CD4-positive, CD25-positive, alpha-beta regulatory T cell (primary cell): ENCODE data around the gene TANC1. TPM values are rescaled to one million over a fixed set of nuclear protein-coding genes. Genes with fewer than 3 reads are reported as not detected.
"Not testable (repeated sequence)": the region's sequence is repeated elsewhere in the genome, so short reads cannot be mapped to it uniquely, and the experiment has no call there.

Experiments used
- ATAC-seq, 2 donors: fragments of 150-1000 bp; cut with Tn5 transposase; one replicate each; pipeline ENCODE4 v1.10.0; 2021; ENCODE audit warnings: low read depth in 2 of 2, moderate number of reproducible peaks in 2 of 2, moderate library complexity in 1 of 2
- DNase-seq, 3 donors: peaks; one replicate each; pipeline versions ENCODE4 v3.0.0 to v3.0.0-alpha.2; 2012 to 2022; ENCODE audit warnings: mixed read lengths in 1 of 3
- H3K27ac ChIP-seq: one replicate; pipeline ENCODE4 v1.7.0; 2013; ENCODE audit warnings: mild to moderate bottlenecking, low read length; ENCODE audit not compliant: insufficient read depth, poor library complexity, severe bottlenecking
- H3K27me3 ChIP-seq: one replicate; pipeline ENCODE4 v1.7.0; 2013; ENCODE audit warnings: low read length; ENCODE audit not compliant: control insufficient read depth, insufficient read depth
- H3K36me3 ChIP-seq: one replicate; pipeline ENCODE4 v1.7.0; 2013; ENCODE audit warnings: mild to moderate bottlenecking, low read length, moderate library complexity; ENCODE audit not compliant: control insufficient read depth, insufficient read depth
- H3K4me1 ChIP-seq: 2 replicates; pipeline ENCODE4 v1.7.0; 2013; ENCODE audit warnings: mild to moderate bottlenecking, low read length; ENCODE audit not compliant: insufficient read depth, control insufficient read depth, poor library complexity, severe bottlenecking
- H3K4me3 ChIP-seq: one replicate; pipeline ENCODE4 v1.7.0; 2013; ENCODE audit warnings: low read depth, mild to moderate bottlenecking, low read length, moderate library complexity
- H3K9me3 ChIP-seq, 2 experiments: 1 replicate in 1 of 2; 2 replicates in 1 of 2; pipeline ENCODE4 v1.7.0; 2013; ENCODE audit warnings: low read length in 2 of 2, mild to moderate bottlenecking in 1 of 2, moderate library complexity in 1 of 2; ENCODE audit not compliant: control insufficient read depth in 2 of 2
- H3K27ac Mint-ChIP-seq, 3 donors: one replicate each; pipeline ENCODE4 v1.8.0; 2020 to 2022; ENCODE audit warnings: mild to moderate bottlenecking in 3 of 3, mixed read lengths in 3 of 3, moderate library complexity in 2 of 3
- H3K27me3 Mint-ChIP-seq: one replicate; pipeline ENCODE4 v1.8.0; 2022; ENCODE audit warnings: mild to moderate bottlenecking, mixed read lengths
- H3K36me3 Mint-ChIP-seq: one replicate; pipeline ENCODE4 v1.8.0; 2020; ENCODE audit warnings: mixed read lengths
- H3K4me1 Mint-ChIP-seq, 4 donors: one replicate each; pipeline ENCODE4 v1.8.0; 2020 to 2022; ENCODE audit warnings: mixed read lengths in 4 of 4, mild to moderate bottlenecking in 1 of 4
- H3K4me3 Mint-ChIP-seq, 4 donors: one replicate each; pipeline ENCODE4 v1.8.0; 2020 to 2022; ENCODE audit warnings: mild to moderate bottlenecking in 4 of 4, mixed read lengths in 4 of 4, moderate library complexity in 3 of 4
- H3K9me3 Mint-ChIP-seq, 7 donors: one replicate each; pipeline ENCODE4 v1.8.0; 2020 to 2022; ENCODE audit warnings: mixed read lengths in 7 of 7, mild to moderate bottlenecking in 3 of 7, moderate library complexity in 2 of 7
- polyA plus RNA-seq, 4 donors: library from polyadenylated mRNA; unstranded; fragments of 300-500 nt; fragmentation: Illumina TruSeq; gene quantifications; one replicate each; pipeline ENCODE4 v1.2.3, GENCODE V29; 2021
- total RNA-seq: library from RNA; stranded (reverse); gene quantifications from one replicate; pipeline ENCODE4 v1.2.3, GENCODE V29; 2022

Gene TANC1
- total and polyA plus RNA-seq, 5 donors from 2014 or later, result 0.06 to 0.07 TPM; not detected in 3

DNA sequence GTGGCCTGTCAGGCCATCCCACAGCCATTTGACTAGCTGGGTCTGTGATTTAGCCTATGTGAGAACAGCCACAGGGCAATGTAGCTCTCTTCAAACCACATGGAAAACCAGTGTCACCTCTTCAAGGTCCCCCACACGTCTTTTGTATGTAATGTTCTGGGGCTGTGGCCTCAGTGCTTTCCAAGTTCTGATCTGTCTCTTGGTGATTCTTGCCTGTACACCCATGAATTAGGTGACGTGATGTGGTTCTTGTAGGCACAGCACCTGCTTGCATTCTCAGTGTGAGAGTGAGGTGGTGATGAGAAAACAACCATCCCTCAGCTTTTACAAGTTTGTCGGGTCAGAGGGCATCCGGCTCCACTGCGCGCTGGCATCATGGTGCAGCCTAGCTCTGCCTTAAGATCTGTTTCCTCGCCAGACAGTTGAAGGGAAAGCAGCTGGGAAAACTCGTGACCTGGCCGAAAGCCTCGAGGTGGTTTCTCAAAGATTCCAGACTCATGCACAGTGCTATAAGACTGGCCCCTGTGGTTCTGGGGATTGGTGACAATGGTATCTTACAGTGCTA, 125.8 kb downstream of the TANC1 start:
- no peak overlapping the region for H3K27ac ChIP-seq
- Mint-ChIP-seq H3K9me3 (peaks cover 0 to 14% (median 5%) of the 10 kb centered on the region in 7 donors), H3K4me3 (no peak overlapping the region), H3K4me1 (peaks cover 0 to 38% (median 17%) of the 10 kb centered on the region in 4 donors), H3K36me3 (no peaks in the 10 kb centered on the region), H3K27me3 (peaks cover 4% of the 10 kb centered on the region), H3K27ac (peak overlapping the region in 1 of 3 donors; percentile 64)
- no peaks in the 10 kb centered on the region for H3K36me3 ChIP-seq
- peaks cover 7% of the 10 kb centered on the region for H3K4me1 ChIP-seq
- H3K27me3 ChIP-seq, result no peaks in the 10 kb centered on the region
- no peak for ATAC-seq
- peaks cover 0 to 4% of the 10 kb centered on the region in 2 experiments for H3K9me3 ChIP-seq
- no peak overlapping the region for H3K4me3 ChIP-seq
- DNase-seq, result no peak

DNA sequence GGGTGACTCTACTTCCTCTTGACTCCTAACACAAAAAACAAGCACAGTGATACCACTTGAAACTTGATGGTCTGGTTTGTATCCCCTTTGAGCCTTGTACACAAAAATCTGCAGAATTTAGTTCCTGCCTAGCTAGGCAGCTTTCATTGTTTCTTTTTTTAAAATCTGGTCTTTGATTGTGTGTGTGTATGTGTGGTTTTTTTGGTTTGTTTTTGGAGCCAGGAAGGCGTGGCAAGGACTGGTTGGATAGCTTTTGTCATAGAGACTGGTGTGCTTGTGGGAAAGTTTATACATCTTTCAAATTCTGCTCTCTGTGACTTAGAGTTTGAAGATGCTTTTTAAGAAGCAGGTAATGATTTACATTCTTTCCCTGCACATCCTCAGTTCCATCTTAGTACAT, 127.4 kb downstream of the TANC1 start:
- Histone ChIP-seq H3K4me1 (peaks cover 7% of the 10 kb centered on the region), H3K27me3 (no peaks in the 10 kb centered on the region), H3K27ac (no peak overlapping the region), H3K4me3 (no peak overlapping the region), H3K9me3 (peaks cover 0 to 4% of the 10 kb centered on the region in 2 experiments), H3K36me3 (no peaks in the 10 kb centered on the region)
- H3K4me3 Mint-ChIP-seq, result peak overlapping the region in 1 of 4 donors; percentile 59
- H3K9me3 Mint-ChIP-seq, result peaks cover 0 to 14% (median 5%) of the 10 kb centered on the region in 7 donors
- H3K27me3 Mint-ChIP-seq, result peaks cover 4% of the 10 kb centered on the region
- ATAC-seq, result no peak
- DNase-seq, result no peak
- H3K27ac Mint-ChIP-seq, result no peak overlapping the region
- peaks cover 0 to 31% (median 16%) of the 10 kb centered on the region in 4 donors for H3K4me1 Mint-ChIP-seq
- H3K36me3 Mint-ChIP-seq, result no peaks in the 10 kb centered on the region

DNA sequence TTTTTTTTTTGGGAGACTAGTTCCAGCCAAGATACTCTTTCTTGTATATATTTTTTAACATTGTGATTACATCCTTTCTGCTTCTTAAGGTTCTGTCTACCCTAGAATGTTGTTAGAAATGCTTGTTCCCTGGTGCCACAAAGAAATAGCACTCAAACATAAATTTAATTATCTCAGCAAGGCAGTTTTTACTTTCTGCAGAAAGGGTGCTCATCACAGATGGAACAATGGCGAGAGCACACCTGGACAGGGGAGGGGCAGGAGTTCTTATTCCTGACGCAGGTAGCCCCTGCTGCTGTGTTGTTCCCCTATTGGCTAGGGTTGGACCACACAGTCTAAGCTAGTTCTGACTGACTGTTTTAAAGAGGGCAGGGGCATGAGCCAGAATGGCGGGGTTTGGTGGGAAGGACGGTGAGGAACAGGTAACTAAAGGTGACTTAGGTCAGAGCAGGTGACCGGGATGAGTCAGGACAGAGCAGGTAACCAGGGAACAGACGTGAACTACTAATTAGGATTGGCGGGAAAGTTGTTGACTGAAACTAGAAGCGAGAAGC, 127.9 kb downstream of the TANC1 start:
- H3K27ac Mint-ChIP-seq, H3K36me3 ChIP-seq, H3K36me3 Mint-ChIP-seq, H3K4me3 Mint-ChIP-seq, H3K4me3 ChIP-seq, H3K4me1 ChIP-seq, H3K27ac ChIP-seq, ATAC-seq, H3K27me3 Mint-ChIP-seq, H3K9me3 ChIP-seq, H3K27me3 ChIP-seq, DNase-seq: not testable (repeated sequence)
- Mint-ChIP-seq H3K9me3 (peaks cover 0 to 14% (median 5%) of the 10 kb centered on the region in 7 donors), H3K4me1 (peaks cover 0 to 26% (median 16%) of the 10 kb centered on the region in 4 donors)

DNA sequence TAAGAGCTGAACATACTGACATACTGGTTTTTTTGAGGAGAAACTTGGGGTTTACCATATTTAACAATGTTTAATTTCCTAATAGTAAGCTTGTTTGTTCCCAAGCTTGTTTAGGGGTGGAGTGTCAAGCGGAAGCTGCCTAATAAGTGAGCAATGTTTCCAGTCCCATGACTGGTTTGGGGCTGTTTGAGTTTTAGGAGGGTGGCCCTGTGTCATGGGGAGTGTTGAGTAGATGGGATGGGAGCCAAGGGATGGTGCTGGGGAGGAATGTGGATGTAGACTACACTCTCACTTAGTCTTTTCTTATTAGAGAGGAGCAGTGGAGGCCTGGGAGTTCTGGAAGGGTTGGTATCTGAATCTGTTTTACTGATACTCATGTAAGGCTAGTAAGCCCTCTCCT, 128.5 kb downstream of the TANC1 start:
- DNase-seq (no peak), ATAC-seq (no peak)
- Mint-ChIP-seq H3K9me3 (peaks cover 0 to 14% (median 5%) of the 10 kb centered on the region in 7 donors), H3K4me1 (peaks cover 0 to 21% (median 11%) of the 10 kb centered on the region in 4 donors), H3K36me3 (no peaks in the 10 kb centered on the region), H3K27me3 (peaks cover 4% of the 10 kb centered on the region), H3K4me3 (no peak overlapping the region), H3K27ac (no peak overlapping the region)
- no peak overlapping the region for H3K27ac ChIP-seq
- no peaks in the 10 kb centered on the region for H3K27me3 ChIP-seq
- peaks cover 5% of the 10 kb centered on the region for H3K4me1 ChIP-seq
- H3K36me3 ChIP-seq, result no peaks in the 10 kb centered on the region
- H3K4me3 ChIP-seq, result no peak overlapping the region
- peaks cover 0 to 4% of the 10 kb centered on the region in 2 experiments for H3K9me3 ChIP-seq

DNA sequence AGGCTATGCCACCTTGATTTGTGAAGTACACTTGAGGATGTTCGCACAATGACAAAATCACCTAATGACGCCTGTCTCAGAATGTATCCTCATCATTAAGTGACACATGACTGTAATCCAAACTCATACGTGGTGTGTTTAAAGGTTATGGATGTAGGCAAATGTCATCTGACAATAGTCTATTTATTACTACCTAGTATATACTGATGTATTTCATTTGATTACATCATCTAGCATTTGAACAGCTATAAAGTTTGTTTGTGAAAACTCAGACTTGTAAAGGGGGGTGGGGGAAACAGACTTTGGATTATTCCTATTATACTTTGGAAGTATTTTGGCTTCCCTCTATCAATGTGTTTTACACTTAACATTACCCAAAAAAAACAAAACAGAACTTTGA, 129.9 kb downstream of the TANC1 start:
- H3K4me3 Mint-ChIP-seq, result no peak overlapping the region
- H3K27me3 Mint-ChIP-seq, result peaks cover 4% of the 10 kb centered on the region
- Histone ChIP-seq H3K9me3 (peaks cover 0 to 4% of the 10 kb centered on the region in 2 experiments), H3K36me3 (no peaks in the 10 kb centered on the region), H3K4me3 (no peak overlapping the region), H3K27me3 (no peaks in the 10 kb centered on the region), H3K27ac (no peak overlapping the region), H3K4me1 (no peaks in the 10 kb centered on the region)
- peaks cover 0 to 14% (median 5%) of the 10 kb centered on the region in 7 donors for H3K9me3 Mint-ChIP-seq
- ATAC-seq (no peak), DNase-seq (no peak)
- H3K4me1 Mint-ChIP-seq, result peaks cover 0 to 12% (median 4%) of the 10 kb centered on the region in 4 donors
- no peaks in the 10 kb centered on the region for H3K36me3 Mint-ChIP-seq
- H3K27ac Mint-ChIP-seq, result no peak overlapping the region

DNA sequence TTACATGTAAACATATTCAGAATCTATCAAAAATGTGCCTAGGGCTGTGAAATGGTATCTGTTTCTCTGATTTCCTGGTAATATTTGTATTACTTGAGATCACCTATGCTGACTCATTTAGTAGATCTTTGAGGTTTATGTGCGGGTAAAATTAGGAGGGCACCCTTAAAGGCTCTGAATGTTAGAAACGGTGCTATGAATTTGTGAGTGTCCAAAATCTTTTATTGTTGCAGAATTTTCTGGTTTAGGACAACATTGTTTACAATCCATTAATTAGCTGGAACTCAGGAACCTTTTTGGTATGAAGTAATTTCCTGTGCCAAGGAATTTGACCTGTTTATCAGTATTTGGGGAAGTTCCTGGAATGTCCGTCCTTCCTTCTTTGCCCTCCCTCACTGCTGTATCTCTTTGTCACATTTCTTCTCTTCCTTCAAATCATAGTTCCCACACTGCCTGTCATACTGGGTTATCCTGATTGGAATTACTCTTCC, 130.5 kb downstream of the TANC1 start:
- H3K4me1 Mint-ChIP-seq, result peaks cover 0 to 9% (median 1%) of the 10 kb centered on the region in 4 donors
- H3K27me3 Mint-ChIP-seq, result no peaks in the 10 kb centered on the region
- ATAC-seq (no peak), DNase-seq (peak in 1 of 3 donors; percentile 58)
- peaks cover 0 to 14% (median 5%) of the 10 kb centered on the region in 7 donors for H3K9me3 Mint-ChIP-seq
- Histone ChIP-seq H3K27ac (no peak overlapping the region), H3K27me3 (no peaks in the 10 kb centered on the region), H3K4me3 (no peak overlapping the region), H3K4me1 (no peaks in the 10 kb centered on the region), H3K9me3 (peaks cover 0 to 4% of the 10 kb centered on the region in 2 experiments), H3K36me3 (no peaks in the 10 kb centered on the region)
- no peaks in the 10 kb centered on the region for H3K36me3 Mint-ChIP-seq
- H3K27ac Mint-ChIP-seq, result no peak overlapping the region
- no peak overlapping the region for H3K4me3 Mint-ChIP-seq

DNA sequence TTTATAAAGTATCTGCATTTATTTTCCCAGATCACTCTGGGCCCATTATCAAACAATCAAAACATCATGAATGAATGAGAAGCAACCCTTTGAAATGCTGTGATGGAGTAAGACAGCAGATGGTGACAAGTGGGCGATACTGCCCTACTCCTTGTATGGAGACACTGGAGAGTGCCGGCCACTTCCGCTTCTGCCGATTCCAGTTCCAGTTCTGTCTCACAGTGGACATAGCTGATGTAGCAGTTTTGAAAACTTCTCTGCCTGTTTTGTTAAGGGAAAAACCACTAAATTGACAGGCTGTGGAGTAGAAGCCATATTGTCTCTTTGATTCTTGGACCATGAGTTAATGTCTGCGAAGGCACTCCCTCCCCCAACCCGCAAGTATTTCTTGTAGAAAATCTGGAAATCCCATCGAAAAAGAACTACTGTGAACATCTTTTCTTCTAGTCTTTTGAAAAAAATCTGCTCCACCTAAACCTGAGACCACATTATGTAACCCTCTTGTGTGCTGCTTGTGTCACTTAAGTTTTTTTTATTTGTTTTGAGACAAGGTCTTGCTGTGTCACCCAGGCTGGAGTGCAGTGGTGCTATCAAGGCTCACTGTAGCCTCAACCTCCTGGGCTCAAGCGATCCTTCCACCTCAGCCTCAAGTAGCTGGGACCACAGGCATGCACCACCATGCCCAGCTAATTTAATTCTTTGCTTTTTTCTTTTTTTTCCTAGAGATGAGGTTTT, 133.5 kb downstream of the TANC1 start:
- H3K4me1 Mint-ChIP-seq, result peaks cover 0 to 4% (median under 1%) of the 10 kb centered on the region in 4 donors
- H3K36me3 ChIP-seq, result no peaks in the 10 kb centered on the region
- no peaks in the 10 kb centered on the region for H3K4me1 ChIP-seq
- H3K27me3 ChIP-seq, result no peaks in the 10 kb centered on the region
- DNase-seq (no peak), ATAC-seq (no peak)
- no peak overlapping the region for H3K4me3 ChIP-seq
- H3K9me3 ChIP-seq, result no peaks in the 10 kb centered on the region
- H3K4me3 Mint-ChIP-seq, result no peak overlapping the region
- no peaks in the 10 kb centered on the region for H3K36me3 Mint-ChIP-seq
- peaks cover 0 to 2% (median 1%) of the 10 kb centered on the region in 7 donors for H3K9me3 Mint-ChIP-seq
- H3K27ac Mint-ChIP-seq, result no peak overlapping the region
- no peak overlapping the region for H3K27ac ChIP-seq
- peaks cover 3% of the 10 kb centered on the region for H3K27me3 Mint-ChIP-seq
